ENCODE results near the gene IQCN. TPM values are rescaled to one million over a fixed set of nuclear protein-coding genes. Genes with fewer than 3 reads are reported as not detected.

IQCN gene
- total RNA-seq, 4 donors from 2014 or later = 0.97 to 5.9 (median 3.1) TPM

DNA sequence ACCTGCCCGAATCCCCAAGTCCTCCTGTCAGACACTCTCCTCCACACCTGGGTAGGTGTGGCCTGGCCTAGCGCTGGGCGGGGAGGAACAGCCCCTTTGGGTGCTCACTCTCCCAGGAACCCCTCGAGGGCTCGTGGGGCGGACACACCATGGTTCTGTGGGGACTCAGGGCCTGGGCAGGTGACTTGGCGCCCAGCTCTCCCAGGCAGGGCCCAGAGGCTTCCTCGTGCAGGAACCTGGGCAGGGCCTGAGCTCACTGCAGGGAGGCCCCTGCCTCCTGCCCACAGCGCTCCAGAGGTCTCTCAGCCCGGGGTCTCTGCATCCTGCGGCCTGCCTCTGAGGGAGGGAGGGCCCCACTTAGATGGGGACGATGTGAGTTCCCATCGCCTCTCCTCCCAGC, 36.7 kb upstream of the IQCN start:
- WGBS, 2 donors = 72 to 80% methylated on average over 6 to 10 of the region's 13 CpGs
- no peak overlapping the region for H3K4me3 ChIP-seq (ENCODE audit: low read depth, poor library complexity, severe bottlenecking)
- no peak for TF ChIP-seq POLR2A (IDR thresholded peaks at IDR 0.05)
- DNase-seq (ENCODE audit: low spot score in 2 of 2) = no peak
- intact Hi-C loops (cut with DNase I; ENCODE audit: low total_unique reads) = no loop called here

DNA sequence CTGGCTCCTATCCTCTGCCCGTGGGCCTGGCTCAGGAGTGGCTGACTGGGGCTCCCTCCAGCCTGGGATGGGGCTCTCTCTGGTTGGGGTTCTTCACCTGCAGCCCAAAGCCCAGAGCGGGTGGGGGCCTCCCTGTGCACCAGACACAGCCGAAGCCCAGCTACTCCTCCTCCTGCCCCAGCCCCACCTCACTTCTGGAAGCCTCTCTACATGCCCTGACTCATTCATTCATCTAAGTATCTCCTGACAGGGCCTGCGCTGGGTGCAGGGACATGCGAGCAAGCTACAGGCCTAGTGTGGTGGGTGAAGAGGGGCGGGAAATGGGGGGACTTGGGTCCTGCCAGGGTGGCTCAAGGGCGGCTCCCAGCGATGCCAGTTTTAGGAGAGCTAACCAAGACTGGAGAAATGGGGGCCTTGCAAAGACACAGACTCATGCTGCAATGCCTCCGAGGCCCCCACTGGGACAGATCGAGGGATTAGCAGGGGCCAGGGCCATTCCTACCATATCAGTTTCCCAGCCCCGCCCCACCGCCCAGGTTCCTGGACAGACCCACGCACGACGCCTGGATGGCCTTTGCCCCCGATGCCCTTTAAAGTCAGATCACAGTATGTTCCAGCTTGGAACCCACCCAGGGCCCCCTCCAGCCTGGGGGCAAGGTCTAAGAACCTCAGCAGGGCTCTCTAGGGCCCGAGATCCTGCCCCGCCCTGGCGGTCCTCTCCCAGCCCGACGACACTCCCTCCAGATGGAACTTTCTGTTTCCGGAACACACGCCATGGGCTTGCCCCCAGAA, 36.1 kb upstream of the IQCN start:
- WGBS, 2 donors = 81 to 83% methylated on average over 20 to 21 of the region's 23 CpGs
- intact Hi-C loops (cut with DNase I; ENCODE audit: low total_unique reads) = no loop called here
- TF ChIP-seq POLR2A (IDR thresholded peaks at IDR 0.05) = no peak
- TF ChIP-seq, protein P1, sequence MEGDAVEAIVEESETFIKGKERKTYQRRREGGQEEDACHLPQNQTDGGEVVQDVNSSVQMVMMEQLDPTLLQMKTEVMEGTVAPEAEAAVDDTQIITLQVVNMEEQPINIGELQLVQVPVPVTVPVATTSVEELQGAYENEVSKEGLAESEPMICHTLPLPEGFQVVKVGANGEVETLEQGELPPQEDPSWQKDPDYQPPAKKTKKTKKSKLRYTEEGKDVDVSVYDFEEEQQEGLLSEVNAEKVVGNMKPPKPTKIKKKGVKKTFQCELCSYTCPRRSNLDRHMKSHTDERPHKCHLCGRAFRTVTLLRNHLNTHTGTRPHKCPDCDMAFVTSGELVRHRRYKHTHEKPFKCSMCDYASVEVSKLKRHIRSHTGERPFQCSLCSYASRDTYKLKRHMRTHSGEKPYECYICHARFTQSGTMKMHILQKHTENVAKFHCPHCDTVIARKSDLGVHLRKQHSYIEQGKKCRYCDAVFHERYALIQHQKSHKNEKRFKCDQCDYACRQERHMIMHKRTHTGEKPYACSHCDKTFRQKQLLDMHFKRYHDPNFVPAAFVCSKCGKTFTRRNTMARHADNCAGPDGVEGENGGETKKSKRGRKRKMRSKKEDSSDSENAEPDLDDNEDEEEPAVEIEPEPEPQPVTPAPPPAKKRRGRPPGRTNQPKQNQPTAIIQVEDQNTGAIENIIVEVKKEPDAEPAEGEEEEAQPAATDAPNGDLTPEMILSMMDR (IDR thresholded peaks at IDR 0.05) = no peak
- no peak for DNase-seq (ENCODE audit: low spot score in 2 of 2)
- H3K4me3 ChIP-seq (ENCODE audit: low read depth, poor library complexity, severe bottlenecking) = no peak overlapping the region

DNA sequence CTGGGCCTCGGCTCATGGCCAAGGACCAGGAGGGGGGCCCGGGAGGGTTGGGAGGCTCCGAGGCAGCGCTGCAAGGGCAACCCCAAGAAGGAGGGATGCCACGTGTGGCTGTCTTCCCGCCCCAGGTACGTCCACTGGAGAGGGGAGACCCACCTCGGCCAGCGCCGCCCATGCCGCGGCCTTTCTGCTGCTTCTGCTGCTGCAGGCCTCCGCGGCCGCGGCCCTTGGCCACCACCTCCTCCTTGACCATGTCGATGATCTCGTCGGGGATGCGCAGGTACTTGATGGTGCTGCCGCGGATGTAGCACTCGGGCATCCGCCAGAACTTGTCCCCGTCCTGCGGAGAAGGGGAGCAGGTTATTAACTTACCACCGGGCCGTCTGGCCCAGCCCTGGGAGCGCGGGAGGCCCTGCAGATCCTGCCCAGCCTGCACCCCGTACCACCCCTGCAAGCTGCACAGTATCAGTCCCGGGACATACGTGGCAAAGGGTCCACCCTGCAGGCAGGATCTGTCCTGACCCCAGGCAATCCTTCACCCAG, 35.3 kb upstream of the IQCN start:
- TF ChIP-seq, protein P1 (IDR thresholded peaks at IDR 0.05) = no peak
- TF ChIP-seq POLR2A (IDR thresholded peaks at IDR 0.05) = no peak
- WGBS, 2 donors = 82 to 86% methylated on average over 11 to 20 of the region's 33 CpGs

DNA sequence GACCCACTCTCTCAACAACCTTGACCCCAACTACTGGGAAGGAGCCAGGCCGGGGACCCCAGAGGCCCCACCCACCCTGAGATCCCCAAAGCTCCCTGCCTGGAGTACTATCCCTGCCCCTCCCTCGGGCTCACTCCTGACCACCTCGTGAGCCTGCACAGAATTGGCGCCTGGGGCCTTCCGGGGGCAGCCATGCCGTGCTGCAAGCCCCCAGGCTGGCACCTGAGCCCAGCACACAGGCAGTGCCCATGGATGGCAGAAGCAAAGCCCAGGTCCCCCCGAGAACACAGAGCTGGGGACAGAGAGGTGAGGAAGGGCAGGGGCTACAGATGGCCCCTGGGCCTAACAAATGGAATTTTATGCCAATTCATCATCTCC, 34.7 kb upstream of the IQCN start:
- no peak overlapping the region for H3K4me3 ChIP-seq (ENCODE audit: low read depth, poor library complexity, severe bottlenecking)

More for the DNA sequence above, 35.3 kb upstream of the IQCN start:
- no peak overlapping the region for H3K4me3 ChIP-seq (ENCODE audit: low read depth, poor library complexity, severe bottlenecking)
- intact Hi-C loops (cut with DNase I; ENCODE audit: low total_unique reads) = no loop called here
- no peak for DNase-seq (ENCODE audit: low spot score in 2 of 2)

DNA sequence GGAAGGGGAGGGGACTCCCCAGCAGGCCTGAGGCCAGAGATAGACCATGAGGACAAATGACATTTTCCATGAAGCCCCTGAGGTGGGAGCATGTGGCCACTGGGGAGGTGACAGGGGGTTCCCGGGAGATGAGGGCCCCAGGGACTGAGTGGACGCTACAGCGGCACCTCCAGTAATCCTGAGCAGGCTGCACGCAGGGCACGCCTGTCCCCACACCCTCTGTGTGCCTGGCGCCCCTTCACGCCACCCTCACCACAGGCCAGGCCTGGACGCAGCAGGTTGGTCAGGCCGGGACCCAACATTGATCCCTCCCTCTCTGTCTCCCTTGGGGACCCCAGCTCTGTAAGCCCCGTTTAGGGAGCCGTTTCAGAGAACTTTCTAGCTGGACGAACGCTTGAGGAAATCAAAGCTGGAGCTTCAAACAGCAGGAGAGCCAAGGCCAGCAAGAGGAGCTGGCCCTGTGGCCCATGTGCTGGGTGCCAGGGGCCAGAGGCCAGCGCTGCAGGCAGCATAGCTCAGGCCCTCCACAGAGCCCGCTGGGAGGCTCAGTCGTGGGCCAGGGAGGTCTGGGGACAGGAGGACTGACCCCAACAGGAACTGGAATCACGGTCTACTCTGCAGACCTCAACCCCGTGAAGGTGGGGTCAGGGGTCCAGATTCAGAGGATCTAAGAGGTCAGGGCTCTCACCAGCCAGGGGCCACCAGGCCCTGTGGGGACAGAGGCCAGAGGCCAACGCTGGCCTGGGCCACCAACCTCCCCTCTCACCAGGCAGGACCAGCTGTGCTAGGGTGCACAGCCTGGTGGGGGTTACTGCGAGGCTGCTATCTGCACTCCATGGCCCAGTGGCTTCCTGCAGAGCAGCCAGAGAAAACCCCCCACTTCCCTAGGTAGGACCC, 34.0 kb upstream of the IQCN start:
- no peak for DNase-seq (ENCODE audit: low spot score in 2 of 2)
- H3K4me3 ChIP-seq (ENCODE audit: low read depth, poor library complexity, severe bottlenecking) = no peak overlapping the region
- intact Hi-C loops (cut with DNase I; ENCODE audit: low total_unique reads) = no loop called here
- WGBS, 2 donors = 79 to 83% methylated on average over 18 to 19 of the region's 20 CpGs
- TF ChIP-seq POLR2A (IDR thresholded peaks at IDR 0.05) = no peak
- TF ChIP-seq, protein P1 (IDR thresholded peaks at IDR 0.05) = no peak

More for the DNA sequence above, 34.7 kb upstream of the IQCN start:
- intact Hi-C loops (cut with DNase I; ENCODE audit: low total_unique reads) = no loop called here
- DNase-seq (ENCODE audit: low spot score in 2 of 2) = no peak
- WGBS, 2 donors = 85 to 87% methylated on average over 7 of the region's 7 CpGs
- TF ChIP-seq, protein P1 (IDR thresholded peaks at IDR 0.05) = no peak
- no peak for TF ChIP-seq POLR2A (IDR thresholded peaks at IDR 0.05)

DNA sequence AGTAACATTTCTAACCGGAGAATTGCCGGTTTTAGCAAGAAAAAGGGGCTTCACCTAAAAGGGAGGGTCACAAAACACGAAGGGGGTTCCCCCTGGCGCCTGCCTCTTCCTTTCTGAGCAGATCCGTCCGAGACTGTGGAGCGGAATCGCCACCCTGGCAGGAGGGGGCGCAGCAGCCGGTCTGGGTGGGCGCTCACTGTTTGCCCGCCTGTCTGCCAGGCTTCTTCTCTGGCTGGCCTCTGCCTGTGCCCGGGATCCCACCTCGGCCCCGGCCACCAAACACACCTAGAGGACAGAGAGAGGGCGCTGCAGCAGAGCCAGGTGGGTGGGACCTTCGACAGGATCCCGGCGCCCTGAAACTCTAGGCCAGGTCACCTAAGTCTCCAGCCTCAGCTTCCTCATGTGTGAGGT, 33.0 kb upstream of the IQCN start:
- H3K4me3 ChIP-seq (ENCODE audit: low read depth, poor library complexity, severe bottlenecking) = no peak overlapping the region

More for the DNA sequence above, 33.0 kb upstream of the IQCN start:
- DNase-seq (ENCODE audit: low spot score in 2 of 2) = no peak
- intact Hi-C loops (cut with DNase I; ENCODE audit: low total_unique reads) = no loop called here
- TF ChIP-seq POLR2A (IDR thresholded peaks at IDR 0.05) = no peak
- TF ChIP-seq, protein P1 (IDR thresholded peaks at IDR 0.05) = no peak
- 68 to 77% methylated on average over 12 to 19 of the region's 19 CpGs for whole genome bisulfite sequencing, 2 donors

All from lower leg skin (tissue), 4 donors.